Fibroblast of pulmonary artery (primary cell): Measurements from ENCODE around the gene AADACL4.
A peak's percentile ranks its signal among the peaks of the same experiment; 100 is the strongest.
"Not testable (repeated sequence)": the region's sequence is repeated elsewhere in the genome, so short reads cannot be mapped to it uniquely, and the experiment has no call there.

ENCODE experiments used
- DNase-seq: peaks from one replicate; pipeline ENCODE4 v3.0.0-alpha.2; 2010; ENCODE audit warnings: low read depth
- H3K4me3 ChIP-seq: replicated peaks from 2 replicates; pipeline ENCODE4 v1.5.1; 2011; ENCODE audit warnings: low read depth, mild to moderate bottlenecking, control low read depth, low read length, moderate library complexity
- CTCF ChIP-seq: IDR thresholded peaks from 2 replicates; pipeline ENCODE4 v1.5.1; 2011; ENCODE audit warnings: mild to moderate bottlenecking, control low read depth, low read length, inconsistent platforms; ENCODE audit errors: missing control alignments

Gene AADACL4

DNA sequence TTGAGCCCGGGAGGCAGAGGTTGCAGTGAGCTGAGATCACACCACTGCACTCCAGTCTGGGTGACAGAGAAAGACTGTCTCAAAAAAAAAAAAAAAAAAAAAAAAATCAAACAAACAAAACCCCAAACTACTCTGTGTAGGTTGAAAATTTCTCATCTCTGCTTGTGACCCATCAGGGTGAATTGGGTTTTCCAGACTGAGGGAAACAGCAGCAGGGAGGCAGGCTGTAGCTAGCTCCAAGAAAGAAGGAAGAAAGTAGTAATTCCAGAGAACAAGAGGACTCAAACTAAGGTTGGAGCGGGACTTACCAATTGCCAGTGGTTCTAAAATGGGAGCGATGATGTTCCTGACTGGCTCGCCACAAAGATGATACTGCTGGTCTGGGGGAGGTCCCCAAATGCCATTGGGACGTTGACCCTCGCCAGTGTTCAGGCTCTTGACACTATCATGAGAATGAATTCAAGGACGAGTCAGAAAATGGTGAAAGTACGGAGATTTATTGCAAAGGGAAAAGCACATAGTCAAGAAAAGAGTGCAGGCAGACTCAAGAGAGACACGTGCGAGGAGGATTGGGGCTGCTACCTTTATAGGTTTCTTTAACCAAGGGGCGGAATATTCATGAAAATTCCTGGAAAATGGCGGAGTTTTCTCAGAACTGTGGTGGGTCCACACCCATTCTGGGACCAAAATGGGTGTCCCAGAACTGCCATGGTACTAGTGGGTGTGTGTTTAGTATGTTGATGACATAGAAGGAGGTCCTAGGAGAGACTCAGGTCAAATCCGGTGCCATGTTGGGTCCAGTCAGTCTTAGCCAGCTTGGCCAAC, 13.4 kb downstream of the AADACL4 start:
- DNase-seq = no peak
- no peak overlapping the region for H3K4me3 ChIP-seq
- no peak for TF ChIP-seq CTCF

GRCh38 chr1:12657885-12658512, 14.1 kb downstream of the AADACL4 start:
- not testable (repeated sequence) for DNase-seq, H3K4me3 ChIP-seq

- DNase-seq = peak; percentile 84
- H3K4me3 ChIP-seq = no peak overlapping the region
- peak; percentile 95 for TF ChIP-seq CTCF
Measured at GRCh38 chr1:12658531-12659453, 14.9 kb downstream of the AADACL4 start.

- no peak for TF ChIP-seq CTCF
Measured at GRCh38 chr1:12661606-12662219, 17.8 kb downstream of the AADACL4 start.

GRCh38 chr1:12662556-12662955, 18.7 kb downstream of the AADACL4 start:
- DNase-seq = no peak
- no peak for TF ChIP-seq CTCF

More at GRCh38 chr1:12661606-12662219, 17.8 kb downstream of the AADACL4 start:
- H3K4me3 ChIP-seq = no peak overlapping the region
- DNase-seq = no peak

GRCh38 chr1:12665511-12665910, 21.6 kb downstream of the AADACL4 start:
- TF ChIP-seq CTCF = no peak
- no peak for DNase-seq
- no peak overlapping the region for H3K4me3 ChIP-seq

More at GRCh38 chr1:12662556-12662955, 18.7 kb downstream of the AADACL4 start:
- no peak overlapping the region for H3K4me3 ChIP-seq
